OCI-M2 (cell line): ENCODE measurements around the gene TLR7.

Experiments used
- DNase-seq: peaks from one replicate; lab custom pipeline; 2025; ENCODE audit not compliant: unreplicated experiment; lab: John Stamatoyannopoulos, UW

TLR7 gene

DNA sequence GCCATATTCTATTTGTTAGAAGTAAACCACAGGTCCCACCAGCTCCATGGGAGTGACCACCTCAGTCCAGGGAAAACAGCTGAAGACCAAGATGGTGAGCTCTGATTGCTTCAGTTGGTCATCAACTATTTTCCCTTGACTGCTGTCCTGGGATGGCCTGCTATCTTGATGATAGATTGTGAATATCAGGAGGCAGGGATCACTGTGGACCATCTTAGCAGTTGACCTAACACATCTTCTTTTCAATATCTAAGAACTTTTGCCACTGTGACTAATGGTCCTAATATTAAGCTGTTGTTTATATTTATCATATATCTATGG is 55.7 kb downstream of the TLR7 start:
- no peak for DNase-seq

DNA sequence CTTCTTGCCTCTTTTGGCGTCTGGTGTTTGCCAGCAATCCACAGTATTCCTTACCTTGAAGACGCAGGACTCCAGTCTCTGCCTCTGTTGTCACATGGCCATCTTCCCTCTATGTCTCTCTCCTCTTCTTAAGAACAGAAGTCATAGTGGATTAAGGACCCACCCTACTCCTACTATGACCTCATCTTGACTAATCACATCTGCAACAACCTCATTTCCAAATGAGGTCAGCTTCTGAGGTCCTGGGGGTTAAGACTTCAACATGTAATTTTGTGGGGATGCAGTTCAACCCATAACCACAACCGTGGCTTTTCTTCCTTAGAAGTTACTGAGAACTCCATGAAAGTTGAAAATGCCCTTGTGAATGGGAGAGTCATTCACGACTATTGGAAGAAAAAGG is 62.8 kb downstream of the TLR7 start:
- no peak for DNase-seq

DNA sequence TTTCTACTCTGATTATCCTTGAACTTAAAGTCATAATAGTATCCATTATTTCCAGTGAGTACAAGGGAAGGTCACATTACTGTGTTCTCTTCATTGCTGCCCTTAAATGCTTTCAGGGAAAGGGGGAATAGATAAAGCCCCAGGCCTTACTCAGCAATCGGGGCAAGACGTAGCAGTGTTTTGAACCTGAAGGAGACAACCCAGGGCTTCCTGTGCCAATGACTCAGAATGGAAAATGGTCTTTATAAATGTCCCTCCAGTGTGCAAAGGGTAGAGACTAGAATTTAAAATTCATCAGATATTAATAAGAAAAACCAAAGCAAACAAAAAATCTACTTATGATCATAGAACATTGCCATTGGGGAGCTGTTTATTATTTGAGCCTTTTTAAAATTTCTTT is 63.3 kb downstream of the TLR7 start:
- no peak for DNase-seq

DNA sequence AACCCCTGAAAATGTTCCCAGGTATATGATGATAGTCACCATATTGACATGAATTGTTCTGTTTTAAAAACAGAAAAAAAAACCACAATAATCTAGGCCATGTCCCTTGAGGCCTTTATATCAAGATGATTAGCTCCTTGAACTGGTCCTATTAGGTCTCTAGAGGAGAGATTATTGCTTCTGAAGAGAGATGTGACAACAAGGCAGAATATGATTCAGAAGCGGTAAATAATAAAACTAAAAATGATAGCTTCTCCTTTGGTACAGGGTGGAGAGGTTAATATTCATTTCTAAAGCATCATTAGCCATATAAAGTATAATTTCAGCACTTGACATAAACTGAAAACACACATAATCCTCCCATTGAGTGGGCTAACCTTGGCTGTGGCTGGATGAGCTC is 65.4 kb downstream of the TLR7 start:
- DNase-seq: no peak

DNA sequence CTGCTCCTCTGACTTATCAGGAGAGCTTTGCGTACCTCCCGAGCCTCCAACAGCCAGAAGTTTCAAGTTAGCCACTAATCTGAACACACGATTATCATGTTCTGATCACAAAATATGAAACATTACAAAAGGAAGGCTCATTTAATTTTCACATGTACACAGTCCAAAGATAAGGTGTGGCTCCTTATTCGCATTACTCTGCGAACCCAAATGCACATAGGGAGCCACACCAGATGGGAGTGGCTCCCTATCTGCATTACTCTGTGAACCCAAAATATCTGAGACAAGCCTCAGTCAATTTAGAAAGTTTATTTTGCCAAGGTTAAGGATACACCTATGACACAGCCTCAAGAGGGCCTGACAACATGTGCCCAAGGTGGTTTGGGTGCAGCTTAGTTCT is 68.0 kb downstream of the TLR7 start:
- no peak for DNase-seq

DNA sequence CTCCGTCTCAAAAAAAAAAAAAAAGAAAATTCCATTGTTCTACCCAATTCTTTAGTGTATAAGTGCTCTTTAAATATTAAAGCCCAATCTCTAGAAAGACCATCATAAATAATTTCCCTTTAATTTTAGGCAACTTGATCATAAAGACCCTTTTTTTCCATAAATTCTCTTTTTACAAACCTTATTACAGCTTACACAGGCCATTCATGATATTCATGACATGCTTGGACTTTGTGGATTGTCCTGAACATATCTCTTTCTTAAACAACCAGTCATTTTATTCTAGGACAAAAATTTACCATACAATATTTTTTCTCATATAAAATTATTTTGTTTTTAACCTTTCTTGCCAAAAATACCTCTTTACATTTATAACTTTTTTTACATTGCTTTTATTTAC is 70.1 kb downstream of the TLR7 start:
- no peak for DNase-seq
